ENCODE results near the gene PPP2R5C.

PPP2R5C gene

DNA sequence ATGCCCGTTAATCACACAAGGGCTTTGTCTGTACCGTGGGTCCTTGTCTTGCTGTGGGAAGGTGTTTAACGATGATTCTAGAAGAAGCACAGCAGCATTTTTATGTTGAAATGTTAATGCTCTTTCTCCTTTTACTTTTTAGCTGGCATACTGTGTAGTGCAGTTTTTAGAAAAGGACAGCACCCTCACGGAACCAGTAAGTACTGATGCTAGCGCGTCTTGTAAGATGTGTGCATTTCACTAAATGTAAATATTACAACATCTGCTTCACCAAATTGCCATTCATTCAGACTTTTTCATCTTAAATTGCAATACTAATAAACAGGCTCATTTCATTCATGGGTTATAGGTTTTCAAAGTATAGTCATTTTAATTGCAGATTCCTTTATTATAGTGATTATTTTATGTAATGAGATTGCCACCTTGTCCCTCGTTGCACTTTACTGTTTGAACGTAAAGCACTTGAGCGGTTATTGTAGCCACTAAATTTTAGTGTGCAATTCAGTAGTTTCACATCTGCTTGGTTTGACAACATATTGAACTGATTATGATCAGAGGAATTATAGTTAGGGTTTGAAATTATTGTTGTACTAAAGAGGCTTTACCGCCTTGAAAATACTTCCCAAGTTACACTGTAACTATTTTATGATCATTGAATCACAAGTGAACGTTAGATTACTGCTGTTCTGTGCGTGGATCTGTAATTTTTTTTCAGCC, 133.0 kb downstream of the PPP2R5C start:
- no peak for DNase-seq

- DNase-seq = no peak
Measured at GRCh38 chr14:101895256-101895655, 133.7 kb downstream of the PPP2R5C start.

DNA sequence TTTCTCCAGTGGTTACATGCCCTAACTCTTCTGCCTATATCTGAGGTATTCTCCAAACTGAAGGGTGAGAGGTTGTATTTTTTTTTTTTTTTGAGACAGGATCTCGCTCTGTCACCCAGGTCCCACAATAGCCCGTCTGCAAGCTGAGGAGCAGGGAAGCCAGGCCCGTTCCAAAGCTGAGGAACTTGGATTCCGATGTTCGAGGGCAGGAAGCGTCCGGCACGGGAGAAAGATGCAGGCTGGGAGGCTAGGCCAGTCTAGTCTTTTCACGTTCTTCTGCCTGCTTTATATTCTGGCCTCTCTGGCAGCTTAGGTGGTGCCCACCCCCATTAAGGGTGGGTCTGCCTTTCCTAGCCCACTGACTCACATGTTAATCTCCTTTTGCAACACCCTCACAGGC, 135.8 kb downstream of the PPP2R5C start:
- DNase-seq = no peak

GRCh38 chr14:101898416-101898815, 136.9 kb downstream of the PPP2R5C start:
- no peak for DNase-seq

DNA sequence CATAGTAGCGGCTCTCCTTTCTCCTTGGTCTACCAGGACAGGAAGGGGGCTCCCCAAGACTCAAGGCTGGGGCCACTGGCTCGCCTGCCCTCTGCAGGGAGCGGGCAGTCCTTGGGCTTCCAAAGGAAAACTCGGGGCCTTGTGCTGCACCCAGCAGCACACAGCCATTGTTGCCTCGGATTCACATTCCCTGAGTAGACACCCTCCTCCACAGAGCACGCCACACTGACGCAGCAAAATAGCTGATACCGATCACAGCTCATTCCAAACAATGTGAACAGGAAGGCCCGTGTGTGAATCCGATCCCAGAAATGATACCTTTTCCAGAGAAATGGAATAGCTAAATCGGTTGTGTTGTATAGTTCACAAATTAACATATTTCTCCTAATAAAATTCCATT, 137.8 kb downstream of the PPP2R5C start:
- no peak for DNase-seq

DNA sequence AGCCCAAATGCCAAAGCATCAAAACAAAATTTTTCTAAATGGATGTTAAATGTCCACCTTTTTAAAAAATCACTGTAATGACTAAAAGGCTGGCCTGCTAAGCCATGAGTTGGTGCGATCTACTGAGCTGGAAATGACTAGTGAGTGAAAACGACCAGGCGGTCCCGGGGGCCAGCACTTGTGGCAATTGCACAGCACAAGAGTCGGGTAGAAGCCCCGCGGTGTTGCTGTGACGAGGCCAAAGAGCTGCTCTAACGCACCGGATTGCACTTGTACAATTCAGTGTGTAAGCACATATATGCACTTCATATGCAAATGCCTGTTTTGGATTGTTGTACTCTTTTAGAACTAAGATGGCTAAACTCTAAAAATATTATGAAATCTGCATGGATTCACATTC, 138.7 kb downstream of the PPP2R5C start:
- DNase-seq = no peak

- no peak for DNase-seq
Measured at GRCh38 chr14:101903111-101903561, 141.6 kb downstream of the PPP2R5C start.

- DNase-seq = no peak
Measured at GRCh38 chr14:101905614-101906013, 144.1 kb downstream of the PPP2R5C start.

DNA sequence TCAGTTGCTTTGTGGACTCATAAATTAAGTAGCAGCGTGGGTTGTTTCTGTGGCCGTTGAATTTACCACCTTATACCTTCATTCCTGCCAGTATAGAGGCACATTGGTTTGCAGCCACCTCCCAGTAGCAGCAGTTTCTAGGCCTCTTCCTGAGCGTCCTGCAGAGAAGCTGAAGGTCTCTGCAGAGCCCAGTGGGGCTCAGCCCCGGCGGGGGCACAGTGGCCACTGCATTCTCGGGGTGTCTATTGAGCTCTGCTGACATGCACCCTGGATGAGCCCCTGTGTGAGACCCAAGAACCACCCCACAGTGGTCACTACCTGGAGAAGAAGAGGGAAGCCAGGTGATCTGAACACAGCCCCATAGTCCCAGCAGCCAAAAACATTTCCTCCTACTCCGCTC, 145.1 kb downstream of the PPP2R5C start:
- DNase-seq = no peak

DNA sequence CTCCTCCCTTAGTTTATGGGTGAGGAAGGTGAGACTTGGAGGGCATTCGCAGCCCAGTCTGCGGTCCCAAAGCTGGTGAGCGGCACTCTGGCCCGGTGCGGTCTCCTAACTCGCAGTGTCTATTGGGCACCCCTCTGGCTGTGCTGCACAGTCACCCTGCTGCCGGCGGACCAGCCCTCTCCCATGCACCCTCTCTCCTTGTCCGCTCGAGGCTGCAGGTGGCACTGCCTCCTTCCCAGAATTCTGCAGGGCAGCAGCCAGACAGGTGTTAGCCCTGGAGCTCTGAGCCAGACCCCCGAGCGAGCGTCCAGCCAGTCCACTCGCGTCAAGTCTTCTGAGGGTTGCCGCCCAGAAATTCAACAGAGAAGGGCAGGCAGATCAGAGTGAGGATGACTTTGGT, 146.1 kb downstream of the PPP2R5C start:
- no peak for DNase-seq

DNA sequence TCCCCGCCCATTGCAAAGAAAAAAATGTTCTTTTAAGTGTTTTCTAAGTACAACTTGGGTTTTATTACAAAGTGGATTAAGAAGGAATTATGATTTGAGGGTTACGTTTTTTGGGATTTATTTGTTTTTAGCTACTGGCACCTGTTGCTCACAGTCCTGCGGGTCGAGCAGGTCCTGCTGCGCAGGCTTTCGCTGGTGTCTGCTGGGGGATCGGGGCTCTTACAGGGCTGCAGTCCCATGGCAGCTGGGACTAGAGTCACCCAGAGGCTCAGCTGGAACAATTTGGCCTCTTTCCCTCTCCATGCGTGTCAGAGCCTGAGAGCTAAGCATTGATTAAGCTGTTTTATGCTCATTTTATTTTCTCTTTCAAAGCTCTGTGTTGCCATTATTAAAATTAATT, 147.3 kb downstream of the PPP2R5C start:
- no peak for DNase-seq

- no peak for DNase-seq
Measured at GRCh38 chr14:101909371-101910096, 148.0 kb downstream of the PPP2R5C start.

GRCh38 chr14:101912841-101913240, 151.3 kb downstream of the PPP2R5C start:
- no peak for DNase-seq

- DNase-seq = no peak
Measured at GRCh38 chr14:101914083-101914482, 152.6 kb downstream of the PPP2R5C start.

DNA sequence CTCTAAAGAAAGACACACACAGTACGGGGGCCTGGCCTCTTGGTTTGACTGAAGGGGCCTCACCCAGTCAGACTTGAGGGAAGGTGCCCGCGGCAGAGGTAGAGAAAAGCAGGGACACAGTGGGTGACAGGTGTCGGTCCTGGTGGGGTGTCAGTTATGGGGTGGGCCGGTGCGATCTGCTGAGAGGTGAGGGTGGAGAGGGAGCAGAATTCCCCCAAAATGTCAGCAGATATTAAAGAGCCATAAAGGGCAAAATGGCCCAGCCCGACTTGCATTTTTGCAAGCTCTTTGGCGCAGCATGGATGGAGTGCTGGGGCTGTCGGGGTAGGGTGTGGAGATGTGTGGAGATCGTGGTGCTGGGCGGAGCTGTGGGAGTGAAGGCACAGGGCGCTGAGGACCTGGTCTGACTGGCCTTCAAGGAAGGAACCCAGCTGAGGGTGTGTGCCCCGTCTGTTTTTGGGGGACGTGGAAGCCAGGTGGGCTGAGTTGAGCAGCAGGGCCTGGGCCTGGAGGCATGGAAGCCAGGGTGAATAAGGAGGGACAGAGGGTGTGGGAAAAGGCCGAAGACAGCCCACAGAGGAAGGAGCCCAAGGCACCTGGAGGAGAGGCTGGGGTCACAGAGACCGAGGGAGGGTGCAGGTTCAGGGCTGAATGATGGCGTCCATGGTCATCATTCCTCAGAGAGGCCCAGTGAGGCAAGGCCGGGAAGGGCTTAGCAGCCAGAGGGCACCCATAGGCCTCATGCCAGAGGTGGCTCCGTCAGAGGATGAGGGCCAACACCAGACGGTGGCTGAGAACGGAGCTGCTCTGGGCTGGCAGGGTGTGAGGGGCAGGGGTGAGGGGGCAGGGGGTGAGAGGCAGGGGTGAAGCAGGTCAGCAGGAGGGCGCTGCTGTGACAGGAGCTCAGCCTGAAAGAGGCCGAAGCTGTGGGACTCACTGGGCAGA, 154.6 kb downstream of the PPP2R5C start:
- DNase-seq = no peak

DNA sequence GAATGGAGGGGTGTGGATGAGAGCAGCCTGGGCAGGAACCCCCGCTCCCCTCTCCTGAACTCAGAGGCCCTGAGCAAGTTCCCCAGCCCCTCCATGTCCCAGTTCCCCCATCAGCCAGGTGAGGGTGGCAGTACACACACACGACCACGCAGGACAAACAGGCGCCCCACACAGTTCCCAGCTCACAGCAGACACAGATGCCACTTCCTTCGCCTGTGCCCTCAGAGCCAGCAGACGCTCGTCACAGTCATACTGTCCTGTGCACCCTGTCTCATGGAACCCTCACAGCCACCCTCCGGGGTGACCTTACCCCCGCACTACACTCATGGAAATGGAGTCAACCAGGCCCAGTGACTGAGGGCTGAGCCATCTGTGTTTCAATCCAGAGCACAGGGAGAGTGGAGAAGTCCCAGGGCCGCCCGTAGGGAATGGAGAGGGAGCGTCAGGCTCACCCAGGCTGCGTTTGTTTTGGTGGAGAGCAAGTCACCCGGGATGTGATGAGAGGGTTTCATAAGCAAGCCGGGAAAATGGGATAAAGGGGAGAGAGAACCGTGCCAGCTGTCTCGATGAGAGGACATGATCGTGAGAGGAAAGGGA, 155.4 kb downstream of the PPP2R5C start:
- no peak for DNase-seq

DNA sequence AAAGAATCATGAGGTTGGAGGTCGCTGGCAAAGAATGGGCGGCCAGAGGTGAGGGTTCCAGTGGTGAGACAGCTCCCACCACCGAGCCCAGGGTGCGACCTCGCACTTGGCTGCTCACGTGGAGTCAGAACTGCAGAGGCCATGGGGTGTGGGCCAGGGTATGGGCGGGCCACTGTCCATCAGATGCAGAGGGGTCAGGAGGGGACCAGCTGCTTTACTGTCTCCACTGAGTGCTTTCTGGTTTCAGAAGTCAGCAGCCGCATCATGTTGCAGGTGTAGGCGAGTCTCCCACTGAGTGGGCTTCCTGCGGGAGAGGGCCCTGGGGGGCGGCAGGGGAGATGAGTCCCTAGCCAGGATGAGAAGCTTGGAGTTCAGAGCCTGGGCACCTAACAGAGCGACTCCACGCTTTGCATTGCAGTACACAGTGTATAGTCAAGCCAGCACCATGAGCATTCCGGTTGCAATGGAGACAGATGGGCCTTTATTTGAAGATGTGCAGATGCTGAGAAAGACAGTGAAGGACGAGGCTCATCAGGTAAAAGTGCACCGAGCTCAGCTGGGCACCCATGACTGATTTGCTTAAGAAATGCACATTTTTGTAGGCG, 156.0 kb downstream of the PPP2R5C start:
- DNase-seq = no peak

DNA sequence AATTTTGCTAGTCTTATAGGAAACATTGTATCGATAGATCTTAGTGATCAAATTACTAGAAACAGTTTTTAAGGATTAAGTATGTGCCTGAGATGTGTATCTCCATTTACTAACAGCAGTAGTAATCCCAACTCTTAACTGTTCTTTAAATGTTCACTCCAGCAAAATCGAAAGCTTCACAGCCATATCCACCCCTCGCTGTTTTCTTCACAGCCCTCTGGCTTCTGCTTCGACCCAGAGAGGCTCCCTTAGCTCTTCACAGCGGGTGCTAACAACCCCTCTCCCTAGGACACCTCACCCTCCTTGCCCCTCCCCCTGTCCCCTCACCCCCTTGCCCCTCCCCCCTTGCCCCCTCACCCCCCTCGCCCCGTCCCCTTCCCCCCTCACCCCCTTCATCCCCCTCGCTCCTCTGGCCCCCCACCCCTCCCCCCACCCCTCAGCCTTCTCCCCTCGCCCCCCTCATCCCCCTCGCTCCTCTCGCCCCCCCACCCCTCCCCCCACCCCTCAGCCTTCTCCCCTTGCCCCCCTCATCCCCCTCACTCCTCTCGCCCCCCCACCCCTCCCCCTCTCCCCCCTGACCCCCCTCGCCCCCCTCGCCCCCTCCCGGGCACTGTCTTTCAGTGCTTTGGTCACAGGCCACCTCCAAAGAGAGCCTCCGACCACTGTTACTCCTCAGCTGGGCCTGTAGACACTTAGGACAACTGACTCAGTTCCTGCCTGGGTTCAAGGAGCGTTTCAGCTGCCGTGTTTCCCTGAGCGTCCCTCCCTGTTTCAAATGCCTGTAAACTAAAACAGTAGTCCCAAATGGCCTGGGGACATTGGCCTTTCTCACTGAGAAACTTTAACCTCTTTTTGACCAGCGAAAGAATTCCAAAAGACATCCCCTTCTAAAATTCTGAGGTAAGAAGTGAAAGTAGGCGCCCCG, 156.8 kb downstream of the PPP2R5C start:
- DNase-seq = no peak

DNA sequence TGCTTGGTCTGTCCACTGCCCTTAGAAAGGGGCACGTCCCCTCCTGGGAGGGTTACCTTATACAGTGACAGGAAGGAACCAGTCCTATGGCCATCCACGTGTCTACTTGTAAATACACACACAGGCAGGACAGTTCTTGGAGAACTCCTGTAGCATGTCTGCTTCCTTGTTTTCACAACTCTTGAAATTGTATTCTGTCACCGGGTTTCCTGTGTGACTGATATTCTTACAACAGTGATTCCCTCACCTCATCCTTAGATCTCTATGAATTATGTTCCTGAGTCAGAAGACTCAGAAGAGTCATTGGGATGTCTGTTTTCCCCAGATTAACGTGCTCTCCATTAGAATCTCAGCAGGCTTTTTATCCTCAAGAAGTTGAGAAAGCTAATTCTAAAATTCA, 158.8 kb downstream of the PPP2R5C start:
- DNase-seq = no peak

DNA sequence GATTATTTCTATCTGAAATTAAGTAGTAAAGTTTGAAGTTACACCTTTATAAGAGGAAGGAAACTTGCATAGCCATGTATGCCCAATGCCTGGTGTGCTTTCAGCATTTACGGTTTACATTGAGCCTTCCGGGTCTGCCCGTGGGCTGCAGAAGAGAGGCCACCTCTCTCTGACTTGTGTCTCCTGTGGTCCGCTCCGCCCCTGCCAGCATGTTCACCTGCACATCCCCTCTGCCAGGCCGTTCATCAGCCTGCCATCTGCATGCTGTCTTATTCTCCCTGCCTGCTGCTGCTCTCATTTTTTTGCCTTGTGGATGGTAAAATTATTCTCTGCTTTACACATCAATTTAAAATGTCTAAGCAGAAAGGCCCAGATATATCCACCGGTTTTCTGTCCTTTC, 161.4 kb downstream of the PPP2R5C start:
- DNase-seq = no peak

- no peak for DNase-seq
Measured at GRCh38 chr14:101925152-101925551, 163.6 kb downstream of the PPP2R5C start.
